22Rv1 (cell line): ENCODE results near the gene PRKCE.

ENCODE experiments used
- ZFX ChIP-seq: fragments of 450-650 bp; IDR thresholded peaks from 2 replicates; pipeline ENCODE4 v1.6.1; 2017; ENCODE audit warnings: antibody characterized with exemption, borderline replicate concordance
- TF ChIP-seq, protein P1 (sequence below): fragments of 450-650 bp; IDR thresholded peaks from 2 replicates; pipeline ENCODE4 v1.5.1; 2017; ENCODE audit warnings: mild to moderate bottlenecking

DNA sequence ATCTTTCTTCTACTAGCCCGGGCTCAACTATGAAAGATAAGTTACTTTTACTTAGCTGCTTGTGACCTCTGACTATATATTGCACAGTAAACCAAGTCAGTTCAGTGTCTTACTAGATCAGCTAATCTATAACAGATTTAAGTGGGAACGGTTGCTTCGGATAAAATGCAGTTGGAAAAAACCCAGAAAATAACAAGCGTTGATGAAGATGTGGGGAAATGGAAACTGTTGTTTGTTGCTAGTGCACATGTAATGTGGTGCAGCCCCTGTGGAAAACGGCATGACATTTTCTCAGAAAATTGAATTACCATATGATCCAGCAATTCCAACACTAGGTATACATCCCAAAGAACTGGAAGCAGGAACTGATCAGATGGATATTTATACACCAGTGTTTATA, 248.5 kb downstream of the PRKCE start:
- TF ChIP-seq, protein P1, sequence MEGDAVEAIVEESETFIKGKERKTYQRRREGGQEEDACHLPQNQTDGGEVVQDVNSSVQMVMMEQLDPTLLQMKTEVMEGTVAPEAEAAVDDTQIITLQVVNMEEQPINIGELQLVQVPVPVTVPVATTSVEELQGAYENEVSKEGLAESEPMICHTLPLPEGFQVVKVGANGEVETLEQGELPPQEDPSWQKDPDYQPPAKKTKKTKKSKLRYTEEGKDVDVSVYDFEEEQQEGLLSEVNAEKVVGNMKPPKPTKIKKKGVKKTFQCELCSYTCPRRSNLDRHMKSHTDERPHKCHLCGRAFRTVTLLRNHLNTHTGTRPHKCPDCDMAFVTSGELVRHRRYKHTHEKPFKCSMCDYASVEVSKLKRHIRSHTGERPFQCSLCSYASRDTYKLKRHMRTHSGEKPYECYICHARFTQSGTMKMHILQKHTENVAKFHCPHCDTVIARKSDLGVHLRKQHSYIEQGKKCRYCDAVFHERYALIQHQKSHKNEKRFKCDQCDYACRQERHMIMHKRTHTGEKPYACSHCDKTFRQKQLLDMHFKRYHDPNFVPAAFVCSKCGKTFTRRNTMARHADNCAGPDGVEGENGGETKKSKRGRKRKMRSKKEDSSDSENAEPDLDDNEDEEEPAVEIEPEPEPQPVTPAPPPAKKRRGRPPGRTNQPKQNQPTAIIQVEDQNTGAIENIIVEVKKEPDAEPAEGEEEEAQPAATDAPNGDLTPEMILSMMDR: no peak
- TF ChIP-seq ZFX: no peak
